HG03460 (cell line): Measurements from ENCODE around the gene MEGF8.

Experiments
- ATAC-seq: cut with Tn5 transposase; IDR thresholded peaks from one replicate; pipeline ENCODE4 v1.9.1; 2021; ENCODE audit not compliant: unreplicated experiment

Gene MEGF8

DNA sequence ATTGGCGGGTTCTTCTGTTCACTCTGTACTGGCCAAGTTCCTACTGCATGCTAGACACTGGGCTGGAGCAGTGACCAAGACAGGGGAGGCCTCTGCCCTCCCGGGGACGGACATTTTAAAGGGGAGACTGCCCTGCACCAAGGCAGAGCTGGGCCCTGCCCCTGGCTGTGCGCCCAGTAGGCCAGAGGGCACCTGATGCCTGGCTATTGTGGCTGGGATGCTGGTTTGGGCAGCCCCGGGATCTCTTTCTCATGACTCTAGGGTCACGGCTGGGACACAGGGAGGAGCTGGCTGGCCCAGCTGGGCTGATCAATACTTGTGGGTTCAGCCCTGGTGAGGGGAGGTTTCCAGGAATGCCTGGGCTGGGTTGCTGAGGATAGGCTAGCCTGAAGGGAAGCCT lies 84.0 kb downstream of the MEGF8 start:
- no peak for ATAC-seq

DNA sequence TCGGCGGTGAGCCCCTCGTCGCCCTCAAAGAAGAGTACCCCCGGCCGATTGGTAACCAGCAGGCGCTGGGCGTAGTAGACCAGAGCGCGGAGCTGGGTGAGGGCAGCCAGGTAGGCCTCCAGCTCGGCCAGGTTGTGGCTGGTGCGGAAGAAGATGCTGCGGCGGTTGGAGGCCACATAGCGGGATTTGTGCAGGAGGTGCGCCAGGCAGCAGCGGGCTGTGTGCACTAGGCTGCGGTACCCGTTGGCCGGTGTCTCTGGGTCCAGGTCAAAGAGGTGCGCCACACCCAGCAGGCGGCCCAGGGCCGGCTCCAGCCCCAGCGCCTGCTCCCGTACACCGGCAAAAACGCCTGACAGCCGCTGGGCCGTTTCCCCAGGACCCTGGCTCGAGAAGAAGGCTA lies 84.9 kb downstream of the MEGF8 start:
- ATAC-seq: no peak

DNA sequence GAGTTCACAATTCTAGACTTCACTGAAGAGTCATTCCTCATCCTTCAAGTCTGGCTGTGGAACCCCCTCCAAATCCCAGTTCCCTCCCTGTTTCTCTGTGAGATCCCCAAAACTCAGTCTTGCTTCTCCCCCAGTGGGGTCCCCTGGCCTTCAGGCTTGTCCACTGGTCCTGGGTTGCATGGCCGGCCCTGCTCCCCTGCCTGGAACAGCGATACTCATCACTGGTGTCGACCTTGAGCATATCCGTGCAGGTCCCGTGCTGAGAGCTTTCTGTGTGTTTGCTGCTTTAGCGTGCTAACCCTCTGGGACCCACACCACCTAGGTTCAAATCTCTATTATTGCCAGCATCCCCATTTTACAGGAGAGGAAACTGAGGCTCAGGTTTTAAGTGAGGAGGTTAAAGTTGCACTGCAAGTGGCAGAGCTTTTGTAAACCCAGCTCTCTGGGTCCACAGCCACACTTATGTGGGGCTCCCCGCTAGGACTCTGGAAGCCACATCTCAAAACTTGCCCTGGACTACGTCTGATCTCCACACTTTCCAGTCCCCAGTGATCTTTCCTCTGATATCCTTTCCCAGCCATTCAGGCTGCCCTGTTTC lies 86.2 kb downstream of the MEGF8 start:
- no peak for ATAC-seq

DNA sequence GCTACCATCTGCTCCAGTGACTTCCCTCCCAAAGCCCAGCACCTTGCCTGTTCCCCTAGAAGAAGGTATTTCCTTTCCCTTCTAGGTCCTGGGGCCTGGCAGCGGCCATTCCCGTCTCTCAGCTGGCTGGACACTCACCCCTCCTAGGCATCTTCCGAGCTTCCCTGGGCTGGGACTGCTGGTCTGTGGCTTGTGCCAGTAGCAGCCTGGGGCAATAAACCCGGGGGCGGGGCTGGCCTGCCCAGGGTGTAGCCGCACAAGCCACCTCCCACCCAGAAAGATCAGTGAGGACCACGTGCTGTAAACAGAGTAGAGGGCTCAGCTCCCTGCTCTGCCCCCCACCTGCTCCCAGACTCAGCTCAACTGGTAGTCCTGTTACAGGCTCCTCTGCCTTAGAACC lies 86.8 kb downstream of the MEGF8 start:
- no peak for ATAC-seq

DNA sequence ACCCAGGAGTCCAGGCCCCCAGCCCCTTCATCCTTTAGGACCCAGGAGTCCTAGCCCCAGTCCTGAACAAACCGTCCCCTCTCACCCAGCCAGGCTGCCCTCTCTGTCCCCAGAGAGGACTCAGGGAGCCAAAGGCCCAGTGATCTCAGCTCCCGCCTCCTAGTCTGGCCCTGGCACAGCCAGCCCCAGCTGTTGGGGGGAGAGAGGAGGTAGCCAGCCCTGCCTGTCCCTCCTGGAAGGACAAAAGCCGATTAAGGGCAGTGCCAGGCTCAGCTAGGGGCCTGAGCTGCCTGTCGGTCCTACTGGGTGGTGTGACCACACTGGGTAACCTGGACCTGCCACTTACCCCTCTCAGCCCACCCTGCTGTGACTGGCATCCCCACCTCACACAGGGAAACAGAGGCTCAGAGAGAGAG lies 87.2 kb downstream of the MEGF8 start:
- no peak for ATAC-seq

DNA sequence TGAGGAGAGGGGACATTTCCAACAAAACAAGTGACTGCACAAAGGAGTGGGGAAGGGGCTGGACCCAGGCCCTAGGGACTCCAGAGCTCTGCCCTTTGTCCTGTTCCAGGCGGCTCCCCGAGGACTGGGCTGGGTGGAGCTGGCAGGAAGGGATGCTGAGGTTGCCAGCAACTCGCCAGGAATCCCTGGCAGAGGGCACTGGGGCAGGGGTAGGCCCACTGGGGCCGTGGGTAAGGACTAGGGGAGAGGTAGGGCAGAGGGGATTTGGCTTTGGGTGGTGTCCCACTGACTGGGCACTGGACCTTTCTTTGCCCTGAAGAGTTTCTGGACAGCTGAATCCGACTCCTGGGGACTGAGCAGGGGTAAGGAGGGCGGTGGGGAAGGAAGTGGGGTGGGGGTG lies 93.9 kb downstream of the MEGF8 start:
- ATAC-seq: no peak

DNA sequence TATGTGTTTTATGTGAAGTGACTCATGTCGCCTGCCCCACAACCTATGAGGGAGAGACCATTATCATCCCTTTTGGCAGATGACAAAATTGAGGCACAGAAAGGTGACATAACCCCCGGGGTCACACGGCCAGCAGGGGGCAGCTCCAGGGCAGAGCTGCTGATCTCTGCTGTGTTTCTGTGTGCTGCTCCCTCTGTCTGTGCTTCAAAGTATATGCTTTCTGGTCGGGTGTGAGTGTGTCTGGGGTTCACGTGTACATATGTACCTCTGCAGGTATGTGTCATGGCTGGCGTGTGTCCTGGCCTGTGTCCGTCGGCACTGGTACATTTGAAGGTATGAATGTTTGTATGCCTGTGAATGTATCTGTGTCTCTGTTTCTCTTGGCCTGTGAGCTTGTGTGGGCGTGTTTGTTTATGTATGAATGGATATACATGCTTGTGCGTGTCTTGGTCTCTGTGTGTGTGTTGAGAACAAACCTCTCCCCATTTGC lies 94.7 kb downstream of the MEGF8 start:
- ATAC-seq: no peak

DNA sequence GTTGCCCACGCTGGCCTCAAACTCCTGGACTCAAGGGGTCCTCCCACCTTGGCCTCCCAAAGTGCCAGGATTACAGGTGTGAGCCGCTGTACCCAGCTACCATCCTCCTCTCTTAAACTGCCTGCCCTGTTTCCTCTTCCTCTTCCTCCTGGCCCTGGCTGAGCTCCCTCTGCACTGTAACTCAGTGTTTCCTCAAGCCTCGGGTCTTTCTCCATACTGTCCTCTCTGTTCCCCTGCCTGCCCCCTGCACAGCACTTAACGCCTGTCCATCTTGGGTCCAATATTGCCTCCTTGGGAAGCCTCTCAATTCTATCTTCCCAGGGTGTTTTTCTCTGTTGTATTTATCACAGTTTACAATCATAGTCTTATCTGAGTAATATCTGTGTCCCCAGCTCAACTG lies 95.7 kb downstream of the MEGF8 start:
- no peak for ATAC-seq

DNA sequence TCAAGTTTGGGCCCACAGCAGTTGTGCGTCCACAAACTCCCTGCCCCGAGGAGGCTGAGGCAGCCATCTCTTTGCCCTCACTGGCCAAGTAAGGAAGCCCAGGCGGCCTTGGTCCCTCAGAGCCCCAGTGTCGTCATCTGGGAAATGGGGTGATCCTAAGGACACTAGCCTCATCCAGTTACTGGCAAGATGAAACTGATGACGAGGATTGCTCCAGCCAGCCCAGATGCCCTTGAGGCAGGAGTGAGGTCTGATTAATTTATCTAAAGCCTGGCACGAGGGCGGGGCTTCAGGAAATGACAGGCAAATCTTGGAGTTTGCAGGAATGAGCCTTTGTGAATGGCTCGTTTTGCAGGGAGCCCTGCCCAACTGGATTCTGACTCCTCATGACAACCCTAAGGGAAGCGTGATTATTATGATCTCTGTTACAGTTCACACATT lies 96.2 kb downstream of the MEGF8 start:
- ATAC-seq: no peak

DNA sequence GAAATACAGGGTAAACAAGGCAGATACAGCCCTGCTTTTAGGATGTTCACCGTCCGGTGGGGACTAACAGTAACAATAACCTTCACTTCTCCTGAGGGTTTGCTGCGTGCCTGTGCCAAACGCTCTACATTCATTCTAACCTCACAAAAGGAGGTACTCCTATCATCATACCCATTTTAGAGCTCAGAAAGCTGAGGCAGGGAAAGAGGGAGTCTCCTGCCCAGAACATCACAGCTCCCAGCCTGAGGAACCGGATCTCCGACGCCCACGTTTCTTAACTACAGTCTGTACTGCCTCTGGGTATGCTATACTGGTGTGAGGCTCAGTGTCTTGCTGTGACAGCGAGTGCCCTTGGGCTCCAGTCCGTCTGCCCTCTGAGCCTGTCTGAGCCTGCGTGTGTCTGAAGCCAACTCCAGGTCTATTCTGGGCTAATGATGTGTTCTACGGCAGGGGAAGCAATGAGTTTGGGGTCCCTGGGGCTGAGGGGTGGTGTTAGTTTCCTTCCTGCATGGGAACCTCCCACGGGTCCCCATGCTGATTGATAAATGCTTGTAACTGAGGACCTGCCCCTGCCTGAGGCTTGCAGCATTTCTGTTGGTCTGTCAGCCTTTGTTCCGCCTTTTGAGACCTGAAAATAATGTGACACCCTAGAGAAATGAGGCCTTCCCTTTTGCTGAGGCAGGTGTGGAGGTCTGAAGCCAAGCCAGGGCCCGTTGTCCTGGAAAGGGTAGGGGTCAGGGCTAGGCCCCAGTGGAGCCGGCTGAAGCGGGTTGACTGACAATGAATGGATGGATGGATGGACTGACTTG lies 96.9 kb downstream of the MEGF8 start:
- ATAC-seq: peak; percentile 14

DNA sequence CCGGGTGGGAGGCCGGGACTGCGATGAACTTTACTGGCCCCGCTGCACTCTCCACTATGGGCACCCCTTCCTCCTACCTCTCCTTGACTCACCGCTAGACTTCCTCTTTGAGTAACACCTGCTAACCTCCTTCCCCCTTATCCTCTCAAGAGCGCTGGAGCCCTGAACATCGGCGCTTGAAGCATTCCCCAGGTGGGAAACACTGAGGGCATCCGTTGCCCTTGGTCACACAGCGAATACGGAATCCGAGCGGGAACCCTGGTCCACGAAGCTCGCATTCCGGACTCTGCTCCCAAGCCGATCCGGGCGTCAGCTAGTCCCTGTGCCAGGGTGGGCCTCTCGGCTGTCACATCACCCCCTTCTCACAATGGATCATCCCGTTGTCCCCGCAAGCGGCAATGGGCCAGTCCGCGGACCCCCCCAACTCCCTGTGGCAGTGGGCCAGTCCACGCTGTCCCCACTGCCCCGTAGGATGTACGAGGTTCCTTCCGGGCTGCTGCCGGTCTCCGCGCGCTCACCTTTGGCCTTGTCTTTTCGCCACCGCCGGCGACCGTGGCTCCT lies 97.5 kb downstream of the MEGF8 start:
- ATAC-seq: peak; percentile 29

DNA sequence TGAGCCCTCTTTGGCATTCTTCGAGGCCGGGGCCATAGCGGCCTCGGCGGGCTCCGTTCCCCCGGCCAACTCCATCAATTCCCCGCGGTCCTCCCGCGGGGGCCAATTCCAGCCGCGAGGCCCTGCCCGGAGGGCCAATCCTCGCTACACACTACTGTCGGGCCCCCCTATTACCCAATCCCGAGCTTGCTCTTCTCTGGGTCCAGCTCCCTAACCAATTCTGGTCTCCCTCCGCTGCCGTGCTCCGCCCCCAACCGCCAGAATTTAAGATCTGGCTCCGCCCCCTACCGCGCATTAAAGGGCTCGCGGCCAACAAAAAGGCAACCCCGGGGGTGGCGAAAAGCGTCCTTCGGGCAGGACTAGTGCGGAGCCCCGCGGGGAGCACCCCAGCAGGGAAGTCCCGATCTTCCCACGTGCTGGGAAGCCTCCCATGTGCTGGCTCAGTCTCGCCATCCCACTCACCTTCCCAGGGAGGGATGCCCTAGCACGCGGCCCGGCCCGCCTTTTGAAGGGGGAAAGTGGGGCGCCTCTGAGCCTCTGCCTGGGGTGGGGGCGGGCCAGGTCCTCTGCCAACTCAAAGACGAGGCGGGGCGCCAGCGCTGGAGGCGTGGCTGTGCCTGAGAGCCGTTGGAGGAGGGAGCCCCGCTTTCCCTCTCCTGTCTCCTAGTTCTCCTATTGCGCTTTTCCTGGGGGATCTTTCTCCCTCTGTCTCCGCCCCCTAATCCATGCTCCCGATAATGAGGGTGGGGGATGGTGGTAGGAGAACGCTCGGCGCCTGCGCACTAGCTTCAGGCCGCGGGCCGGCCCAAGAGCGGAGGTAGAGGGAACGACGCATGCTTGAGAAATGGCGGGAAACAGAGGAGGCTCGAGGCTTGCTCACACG lies 98.3 kb downstream of the MEGF8 start:
- peak; percentile 83 for ATAC-seq

DNA sequence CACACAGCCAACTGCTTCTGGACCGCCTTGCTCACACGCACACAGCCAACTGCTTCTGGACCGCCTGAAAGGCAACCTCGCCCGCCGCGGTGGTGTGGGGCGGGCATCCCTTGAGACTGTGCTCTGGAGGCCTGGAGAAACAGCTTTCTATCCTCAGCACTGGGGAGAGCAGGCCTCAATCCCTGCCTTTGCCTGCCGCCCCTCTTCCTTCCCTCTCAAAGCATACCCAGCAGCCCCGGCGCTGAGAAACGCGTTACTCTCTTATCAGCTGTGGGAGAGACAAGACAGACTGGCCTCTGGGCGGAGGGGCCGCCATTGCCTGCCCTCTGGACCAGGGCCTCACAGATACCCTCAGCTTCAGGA lies 98.9 kb downstream of the MEGF8 start:
- no peak for ATAC-seq

DNA sequence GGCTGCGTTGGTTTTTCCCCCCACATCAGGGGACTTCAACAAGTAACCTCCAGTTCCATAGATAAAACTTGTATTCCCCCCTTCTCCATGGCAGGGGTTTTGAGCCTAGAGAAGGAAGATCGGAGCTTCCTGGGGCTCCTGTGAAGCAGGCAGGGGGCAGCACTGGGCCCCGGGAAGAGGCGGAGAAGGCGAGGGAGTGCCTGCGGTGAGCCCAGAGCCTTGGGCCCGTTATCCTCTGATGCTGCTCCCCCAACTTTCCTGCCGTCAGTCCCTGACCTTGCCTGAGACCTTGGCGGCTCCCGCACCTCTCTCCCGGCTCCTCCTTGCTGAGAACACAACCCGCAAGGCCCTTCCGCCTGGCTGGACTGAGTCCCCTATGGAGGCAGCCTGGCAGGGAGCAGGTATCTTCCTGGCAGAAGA lies 99.3 kb downstream of the MEGF8 start:
- no peak for ATAC-seq

DNA sequence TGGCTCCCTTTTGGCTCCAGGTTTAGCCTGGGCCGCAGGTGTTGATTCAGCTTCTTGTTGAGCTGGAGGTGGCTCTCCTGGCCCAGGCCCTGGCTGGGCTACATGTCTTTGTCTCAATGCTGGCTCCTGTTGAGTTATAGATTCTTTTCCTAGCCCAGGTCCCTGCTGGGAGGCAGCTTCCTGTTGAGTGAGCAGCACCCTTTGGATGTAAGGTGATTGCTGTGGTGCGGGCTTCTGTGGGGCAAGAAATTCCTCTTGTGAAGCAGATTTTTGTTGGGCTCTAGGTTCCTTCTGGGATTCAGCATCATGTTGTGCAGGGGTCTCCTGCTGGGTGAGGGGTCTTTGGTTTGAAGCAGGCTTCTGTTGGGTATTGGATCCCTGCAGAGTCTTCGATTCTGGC lies 101.2 kb downstream of the MEGF8 start:
- ATAC-seq: no peak

DNA sequence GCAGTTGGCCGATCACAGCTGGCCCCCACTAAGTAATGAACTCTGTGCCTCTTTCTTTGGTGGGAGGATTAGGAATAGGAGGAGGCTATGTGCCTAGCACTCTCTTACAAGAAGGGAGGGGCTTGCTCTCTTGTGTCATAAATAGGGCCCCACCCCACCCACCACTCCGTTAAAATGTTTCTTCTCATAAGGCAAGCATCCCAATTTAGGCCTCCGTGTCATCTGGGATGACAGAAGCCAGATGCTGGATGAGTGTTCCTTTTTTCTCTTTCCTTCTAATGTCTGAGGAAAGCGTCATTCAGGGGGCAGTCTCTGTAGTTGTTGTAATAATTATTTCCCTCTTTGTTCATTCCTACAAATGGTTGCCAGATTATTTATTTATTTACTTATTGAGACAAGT lies 101.9 kb downstream of the MEGF8 start, which contains the start of gene LIPE:
Gene LIPE (minus strand): TSS at position 76 of the 400 bp plus-strand sequence. CDS start 239 bp downstream, outside the sequence.
- ATAC-seq: no peak
